Measurements from ENCODE around the gene SHE. TPM values are rescaled to one million over a fixed set of nuclear protein-coding genes. Genes with fewer than 3 reads are reported as not detected.
A peak's percentile ranks its signal among the peaks of the same experiment; 100 is the strongest.

Gene SHE
- total RNA-seq, 3 donors from 2014 or later: 6.3 to 21.3 (median 21.3) TPM

GRCh38 chr1:154460695-154461260 lies 41.4 kb downstream of the SHE start:
- Histone ChIP-seq H3K27ac (no peak overlapping the region), H3K9me3 (no peaks in the 10 kb centered on the region), H3K4me3 (no peak overlapping the region), H3K36me3 (no peaks in the 10 kb centered on the region), H3K27me3 (no peaks in the 10 kb centered on the region), H3K4me1 (no peaks in the 10 kb centered on the region)
- intact Hi-C loops (cut with DNase I; ENCODE audit: low total_unique reads): no loop called here
- no peak for DNase-seq (ENCODE audit: low spot score in 2 of 2)
- TF ChIP-seq CTCF (IDR thresholded peaks at IDR 0.05) (no peak), POLR2A (IDR thresholded peaks at IDR 0.05) (no peak), POLR2AphosphoS5 (IDR thresholded peaks at IDR 0.05) (no peak)

GRCh38 chr1:154459080-154459479 lies 43.1 kb downstream of the SHE start:
- H3K4me3 ChIP-seq: no peak overlapping the region
- DNase-seq (ENCODE audit: low spot score in 2 of 2): no peak
- no peak for TF ChIP-seq POLR2AphosphoS5 (IDR thresholded peaks at IDR 0.05)
- TF ChIP-seq POLR2A (IDR thresholded peaks at IDR 0.05): no peak
- TF ChIP-seq CTCF (IDR thresholded peaks at IDR 0.05): no peak
- H3K9me3 ChIP-seq: no peaks in the 10 kb centered on the region
- no peak overlapping the region for H3K27ac ChIP-seq
- intact Hi-C loops (cut with DNase I; ENCODE audit: low total_unique reads): no loop called here
- H3K4me1 ChIP-seq: no peaks in the 10 kb centered on the region
- no peaks in the 10 kb centered on the region for H3K27me3 ChIP-seq
- no peaks in the 10 kb centered on the region for H3K36me3 ChIP-seq

DNA sequence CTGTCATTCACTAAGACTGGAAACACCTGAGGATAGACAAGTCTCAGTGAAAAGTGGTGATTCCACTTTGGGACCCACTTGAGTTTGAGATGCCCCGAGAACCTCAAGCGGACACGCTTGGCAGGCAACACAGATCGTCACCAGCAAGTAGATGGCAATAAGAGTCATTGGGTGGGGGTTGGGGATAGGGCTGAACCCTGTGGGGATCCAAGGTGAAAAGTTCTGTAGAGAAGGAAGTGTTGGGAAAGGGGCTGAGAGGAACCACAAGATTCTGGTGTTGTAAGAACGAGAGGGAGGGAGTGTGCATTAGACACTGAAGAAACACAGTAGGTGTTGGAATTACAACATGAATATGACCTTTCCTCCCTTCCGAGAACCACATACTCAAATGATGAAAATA lies 45.6 kb downstream of the SHE start:
- DNase-seq (ENCODE audit: low spot score in 2 of 2): no peak
- H3K27me3 ChIP-seq: no peaks in the 10 kb centered on the region

DNA sequence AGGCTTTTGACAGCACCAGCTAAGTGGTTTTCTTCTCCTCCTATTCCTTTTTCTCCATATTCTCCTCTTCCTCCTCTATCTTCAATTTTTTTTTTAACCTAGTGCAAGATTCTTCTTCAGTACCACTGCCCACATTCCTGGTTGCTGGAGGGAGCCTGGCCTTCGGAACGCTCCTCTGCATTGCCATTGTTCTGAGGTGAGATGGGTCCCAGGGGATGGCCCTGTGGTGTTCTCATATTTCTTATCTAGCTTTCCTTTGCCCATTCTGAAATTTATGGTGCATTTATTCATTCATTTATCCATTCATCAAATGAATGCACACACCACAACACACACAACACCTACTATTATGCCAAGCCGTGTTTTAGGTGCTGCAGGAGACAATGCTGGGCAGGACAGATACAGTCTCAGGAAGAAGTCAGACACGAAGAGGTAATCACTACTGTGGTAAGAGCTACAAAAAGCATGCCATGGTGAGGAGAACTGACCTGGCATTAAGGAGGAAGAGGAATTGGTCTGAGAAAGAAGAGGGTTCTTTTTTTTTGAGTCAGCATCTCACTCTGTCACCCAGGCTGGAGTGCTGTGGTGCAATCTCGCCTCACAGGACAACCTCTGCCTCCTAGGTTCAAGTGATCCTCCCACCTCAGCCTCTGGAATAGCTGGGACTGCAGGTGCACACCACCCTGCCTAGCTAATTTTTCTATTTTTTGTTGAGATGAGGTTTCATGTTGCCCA lies 47.7 kb downstream of the SHE start:
- Histone ChIP-seq H3K4me1 (peaks cover 0 to 8% of the 10 kb centered on the region in 2 donors), H3K9me3 (no peaks in the 10 kb centered on the region), H3K27me3 (no peaks in the 10 kb centered on the region), H3K4me3 (no peak overlapping the region), H3K27ac (no peak overlapping the region), H3K36me3 (no peaks in the 10 kb centered on the region)
- TF ChIP-seq POLR2A (IDR thresholded peaks at IDR 0.05) (no peak), POLR2AphosphoS5 (IDR thresholded peaks at IDR 0.05) (no peak), CTCF (IDR thresholded peaks at IDR 0.05) (no peak)
- intact Hi-C loops (cut with DNase I; ENCODE audit: low total_unique reads): no loop called here
- DNase-seq (ENCODE audit: low spot score in 2 of 2): no peak

More for the DNA sequence above, 45.6 kb downstream of the SHE start:
- peaks cover 0 to 8% of the 10 kb centered on the region in 2 donors for H3K4me1 ChIP-seq
- no peak for TF ChIP-seq POLR2A (IDR thresholded peaks at IDR 0.05)
- no peak for TF ChIP-seq POLR2AphosphoS5 (IDR thresholded peaks at IDR 0.05)
- no peak for TF ChIP-seq CTCF (IDR thresholded peaks at IDR 0.05)
- H3K36me3 ChIP-seq: no peaks in the 10 kb centered on the region
- H3K9me3 ChIP-seq: no peaks in the 10 kb centered on the region
- H3K4me3 ChIP-seq: no peak overlapping the region
- intact Hi-C loops (cut with DNase I; ENCODE audit: low total_unique reads): no loop called here
- H3K27ac ChIP-seq: no peak overlapping the region

GRCh38 chr1:154453574-154454352 lies 48.4 kb downstream of the SHE start:
- DNase-seq (ENCODE audit: low spot score in 2 of 2): peak in 1 of 2 donors; percentile 25
- Histone ChIP-seq H3K27ac (peak overlapping the region; percentile 26 to 58), H3K4me3 (no peak overlapping the region), H3K36me3 (no peaks in the 10 kb centered on the region), H3K9me3 (no peaks in the 10 kb centered on the region), H3K4me1 (peaks cover 0 to 8% of the 10 kb centered on the region in 2 donors), H3K27me3 (no peaks in the 10 kb centered on the region)
- intact Hi-C loops (cut with DNase I; ENCODE audit: low total_unique reads): no loop called here
- TF ChIP-seq POLR2A (IDR thresholded peaks at IDR 0.05) (no peak), POLR2AphosphoS5 (IDR thresholded peaks at IDR 0.05) (no peak), CTCF (IDR thresholded peaks at IDR 0.05) (no peak)
